ENCODE measurements around the gene CKS1B. TPM values are rescaled to one million over a fixed set of nuclear protein-coding genes. Genes with fewer than 3 reads are reported as not detected.
A peak's percentile ranks its signal among the peaks of the same experiment; 100 is the strongest.

Gene CKS1B
- total RNA-seq, 1 donor = 23.2 TPM

DNA sequence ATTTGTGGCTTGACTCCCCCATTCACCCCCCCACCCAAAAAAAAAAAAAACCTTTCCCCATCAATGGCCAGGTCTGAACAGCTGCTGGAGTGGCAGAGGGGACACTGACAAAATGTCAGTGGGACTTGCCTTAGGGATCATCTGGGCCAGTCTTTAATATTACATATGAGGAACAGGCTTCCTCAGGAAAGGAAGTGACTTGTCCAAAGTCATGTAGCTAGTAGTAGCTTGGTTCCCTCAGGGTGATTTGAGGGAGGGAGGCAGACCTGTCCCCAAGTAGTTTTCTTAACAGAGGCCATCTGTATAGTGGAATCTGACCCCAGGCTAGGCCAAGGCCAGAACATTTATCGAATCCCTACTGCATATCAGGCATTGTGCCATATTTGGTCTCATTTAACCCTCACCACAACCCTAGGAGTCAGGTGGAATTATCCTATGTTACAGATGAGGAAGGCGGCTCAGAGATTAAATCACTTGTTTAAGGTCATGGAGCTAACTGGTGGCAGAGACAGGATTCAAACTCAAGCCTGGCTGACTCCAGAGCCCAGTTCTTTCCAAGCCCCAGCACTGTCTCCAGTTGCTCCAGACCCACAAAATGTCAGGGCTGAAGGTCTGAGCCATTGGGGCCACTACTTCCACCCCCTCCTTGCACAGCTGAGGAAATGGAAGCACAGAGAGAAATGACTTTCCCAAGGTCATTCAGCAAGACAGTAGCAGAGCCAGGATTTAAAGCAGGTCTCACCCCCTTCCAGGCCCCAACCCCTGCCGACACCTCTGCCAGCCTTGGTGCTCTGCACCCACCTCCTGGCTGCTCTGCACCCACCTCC lies 38.5 kb downstream of the CKS1B start:
- H3K4me3 ChIP-seq (ENCODE audit: insufficient read depth, low read length) = no peak overlapping the region
- peaks cover 5% of the 10 kb centered on the region for H3K4me1 ChIP-seq (ENCODE audit: insufficient read depth, low read length)
- no peak overlapping the region for H3K4me2 ChIP-seq (ENCODE audit: insufficient read depth, low read length)
- H3K9me3 ChIP-seq (ENCODE audit: low read depth, low read length) = no peaks in the 10 kb centered on the region
- peaks cover 45% of the 10 kb centered on the region for H3K79me2 ChIP-seq (ENCODE audit: insufficient read depth, low read length)
- peak; percentile 49 for DNase-seq (ENCODE audit: insufficient read length, low spot score, missing footprints)
- TF ChIP-seq, protein P1, sequence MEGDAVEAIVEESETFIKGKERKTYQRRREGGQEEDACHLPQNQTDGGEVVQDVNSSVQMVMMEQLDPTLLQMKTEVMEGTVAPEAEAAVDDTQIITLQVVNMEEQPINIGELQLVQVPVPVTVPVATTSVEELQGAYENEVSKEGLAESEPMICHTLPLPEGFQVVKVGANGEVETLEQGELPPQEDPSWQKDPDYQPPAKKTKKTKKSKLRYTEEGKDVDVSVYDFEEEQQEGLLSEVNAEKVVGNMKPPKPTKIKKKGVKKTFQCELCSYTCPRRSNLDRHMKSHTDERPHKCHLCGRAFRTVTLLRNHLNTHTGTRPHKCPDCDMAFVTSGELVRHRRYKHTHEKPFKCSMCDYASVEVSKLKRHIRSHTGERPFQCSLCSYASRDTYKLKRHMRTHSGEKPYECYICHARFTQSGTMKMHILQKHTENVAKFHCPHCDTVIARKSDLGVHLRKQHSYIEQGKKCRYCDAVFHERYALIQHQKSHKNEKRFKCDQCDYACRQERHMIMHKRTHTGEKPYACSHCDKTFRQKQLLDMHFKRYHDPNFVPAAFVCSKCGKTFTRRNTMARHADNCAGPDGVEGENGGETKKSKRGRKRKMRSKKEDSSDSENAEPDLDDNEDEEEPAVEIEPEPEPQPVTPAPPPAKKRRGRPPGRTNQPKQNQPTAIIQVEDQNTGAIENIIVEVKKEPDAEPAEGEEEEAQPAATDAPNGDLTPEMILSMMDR (IDR thresholded peaks at IDR 0.05; ENCODE audit: extremely low read depth, low read depth, low read length) = no peak
- no peak overlapping the region for H3K27ac ChIP-seq (ENCODE audit: low read depth, low read length)
- no peaks in the 10 kb centered on the region for H3K27me3 ChIP-seq (ENCODE audit: insufficient read depth, low read length)
- peaks cover 15% of the 10 kb centered on the region for H3K36me3 ChIP-seq (ENCODE audit: insufficient read depth, low read length)
- no peak overlapping the region for H2AFZ ChIP-seq (ENCODE audit: low read length)
- peaks cover 26% of the 10 kb centered on the region for H4K20me1 ChIP-seq (ENCODE audit: insufficient read depth, low read length)

DNA sequence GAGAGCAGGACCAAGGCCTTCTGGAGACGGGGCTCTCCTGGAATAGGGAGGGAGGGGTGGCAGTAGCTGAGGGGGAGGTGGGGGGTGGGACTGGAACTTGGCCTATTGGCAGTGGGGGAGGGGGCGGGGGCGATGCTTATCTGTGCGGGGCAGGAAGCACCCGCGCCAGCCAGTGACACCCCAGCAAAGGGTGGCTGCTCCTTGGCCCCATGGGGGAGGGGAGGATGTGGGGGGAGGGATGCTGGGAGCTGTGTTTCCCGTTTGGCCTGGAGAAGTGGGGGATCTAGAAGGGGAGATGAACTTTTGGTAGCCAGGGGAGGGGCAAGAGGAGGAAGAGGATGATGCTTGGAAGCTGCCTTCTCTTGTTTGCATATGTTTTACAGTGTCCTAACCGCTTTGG lies 39.2 kb downstream of the CKS1B start:
- Histone ChIP-seq H3K4me1 (ENCODE audit: insufficient read depth, low read length) (peaks cover 9% of the 10 kb centered on the region), H2AFZ (ENCODE audit: low read length) (no peak overlapping the region), H3K36me3 (ENCODE audit: insufficient read depth, low read length) (peaks cover 15% of the 10 kb centered on the region), H3K27ac (ENCODE audit: low read depth, low read length) (no peak overlapping the region), H3K4me2 (ENCODE audit: insufficient read depth, low read length) (no peak overlapping the region), H3K79me2 (ENCODE audit: insufficient read depth, low read length) (peaks cover 39% of the 10 kb centered on the region), H4K20me1 (ENCODE audit: insufficient read depth, low read length) (peaks cover 23% of the 10 kb centered on the region), H3K4me3 (ENCODE audit: insufficient read depth, low read length) (no peak overlapping the region), H3K27me3 (ENCODE audit: insufficient read depth, low read length) (no peaks in the 10 kb centered on the region), H3K9me3 (ENCODE audit: low read depth, low read length) (no peaks in the 10 kb centered on the region)
- no peak for DNase-seq (ENCODE audit: insufficient read length, low spot score, missing footprints)
- TF ChIP-seq, protein P1 (IDR thresholded peaks at IDR 0.05; ENCODE audit: extremely low read depth, low read depth, low read length) = no peak

DNA sequence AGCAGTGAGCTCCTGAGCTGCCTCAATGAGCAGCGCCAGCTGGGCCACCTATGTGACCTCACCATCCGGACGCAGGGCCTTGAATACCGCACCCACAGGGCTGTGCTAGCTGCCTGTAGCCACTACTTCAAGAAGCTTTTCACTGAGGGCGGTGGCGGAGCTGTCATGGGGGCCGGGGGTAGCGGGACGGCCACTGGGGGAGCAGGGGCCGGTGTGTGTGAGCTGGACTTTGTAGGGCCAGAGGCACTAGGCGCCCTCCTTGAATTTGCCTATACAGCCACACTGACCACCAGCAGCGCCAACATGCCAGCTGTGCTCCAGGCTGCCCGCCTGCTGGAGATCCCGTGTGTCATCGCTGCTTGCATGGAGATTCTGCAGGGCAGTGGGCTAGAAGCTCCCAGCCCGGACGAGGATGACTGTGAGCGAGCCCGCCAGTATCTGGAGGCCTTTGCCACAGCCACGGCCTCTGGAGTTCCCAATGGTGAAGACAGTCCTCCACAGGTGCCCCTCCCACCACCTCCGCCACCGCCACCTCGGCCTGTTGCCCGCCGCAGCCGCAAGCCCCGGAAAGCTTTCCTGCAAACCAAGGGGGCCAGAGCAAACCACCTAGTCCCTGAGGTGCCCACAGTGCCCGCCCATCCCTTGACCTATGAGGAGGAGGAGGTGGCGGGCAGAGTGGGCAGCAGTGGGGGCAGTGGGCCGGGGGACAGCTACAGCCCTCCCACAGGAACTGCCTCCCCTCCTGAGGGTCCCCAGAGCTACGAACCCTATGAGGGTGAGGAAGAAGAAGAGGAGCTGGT lies 40.4 kb downstream of the CKS1B start:
- peaks cover 26% of the 10 kb centered on the region for H3K79me2 ChIP-seq (ENCODE audit: insufficient read depth, low read length)
- H3K27ac ChIP-seq (ENCODE audit: low read depth, low read length) = no peak overlapping the region
- H2AFZ ChIP-seq (ENCODE audit: low read length) = no peak overlapping the region
- TF ChIP-seq, protein P1 (IDR thresholded peaks at IDR 0.05; ENCODE audit: extremely low read depth, low read depth, low read length) = no peak
- no peaks in the 10 kb centered on the region for H3K9me3 ChIP-seq (ENCODE audit: low read depth, low read length)
- peaks cover 26% of the 10 kb centered on the region for H4K20me1 ChIP-seq (ENCODE audit: insufficient read depth, low read length)
- H3K27me3 ChIP-seq (ENCODE audit: insufficient read depth, low read length) = no peaks in the 10 kb centered on the region
- H3K4me1 ChIP-seq (ENCODE audit: insufficient read depth, low read length) = peaks cover 15% of the 10 kb centered on the region
- peak; percentile 43 for DNase-seq (ENCODE audit: insufficient read length, low spot score, missing footprints)
- H3K4me3 ChIP-seq (ENCODE audit: insufficient read depth, low read length) = no peak overlapping the region
- peaks cover 15% of the 10 kb centered on the region for H3K36me3 ChIP-seq (ENCODE audit: insufficient read depth, low read length)
- no peak overlapping the region for H3K4me2 ChIP-seq (ENCODE audit: insufficient read depth, low read length)
